BLaER1 treated with 17β-estradiol and CSF1 and Interleukin-3, amounts not matched to agents 10 nM and 100 nM (cell line): Measurements from ENCODE around the gene GCK.

Experiments
- H3K27ac ChIP-seq, 11 experiments: shearing (Covaris generic); formaldehyde crosslinking; 2 replicates each; pipeline ENCODE4 v1.8.1; 2022
- H3K27me3 ChIP-seq, 11 experiments: shearing (Covaris generic); formaldehyde crosslinking; 2 replicates each; pipeline ENCODE4 v1.8.1; 2022
- H3K36me3 ChIP-seq, 11 experiments: shearing (Covaris generic); formaldehyde crosslinking; 2 replicates each; pipeline ENCODE4 v1.8.1; 2022
- H3K4me1 ChIP-seq, 10 experiments: shearing (Covaris generic); formaldehyde crosslinking; 2 replicates each; pipeline ENCODE4 v1.8.1; 2022
- H3K4me2 ChIP-seq, 11 experiments: shearing (Covaris generic); formaldehyde crosslinking; 2 replicates each; pipeline ENCODE4 v1.8.1; 2022
- H3K4me3 ChIP-seq, 10 experiments: shearing (Covaris generic); formaldehyde crosslinking; 2 replicates each; pipeline ENCODE4 v1.8.1; 2022
- H3K9ac ChIP-seq, 11 experiments: shearing (Covaris generic); formaldehyde crosslinking; 2 replicates each; pipeline ENCODE4 v1.8.1; 2022
- H3K9me3 ChIP-seq, 11 experiments: shearing (Covaris generic); formaldehyde crosslinking; replicated peaks in 1 of 11; 2 replicates each; pipeline ENCODE4 v1.8.1; 2022
- H4K20me1 ChIP-seq, 11 experiments: shearing (Covaris generic); formaldehyde crosslinking; 2 replicates each; pipeline ENCODE4 v1.8.1; 2022
- Cebpa-rat ChIP-seq, 11 experiments: shearing (Covaris generic); IDR thresholded peaks; 2 replicates each; pipeline ENCODE4 v1.8.1; 2022

The GCK gene

DNA sequence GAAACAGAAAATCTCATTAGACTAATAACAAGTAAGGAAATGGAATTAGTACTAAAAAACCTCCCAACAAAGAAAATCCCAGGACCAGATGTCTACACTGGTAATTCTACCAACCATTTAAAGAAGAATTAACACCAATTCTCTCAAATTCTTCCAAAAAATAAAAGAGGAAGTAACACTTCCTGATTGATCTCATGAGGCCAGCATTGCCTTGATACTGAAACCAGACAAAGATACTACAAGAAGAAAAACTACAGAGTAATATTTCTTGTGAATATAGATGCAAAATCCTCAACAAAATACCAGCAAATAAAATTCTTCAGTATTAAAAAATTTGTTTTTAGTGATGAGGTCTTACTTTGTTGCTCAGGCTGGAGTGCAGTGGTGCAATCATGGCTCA is 21.3 kb downstream of the GCK start:
- no peak for TF ChIP-seq Cebpa-rat (IDR thresholded peaks at IDR 0.05)
- peak overlapping the region in 7 of 11 experiments; percentile 7 to 38 (median 20); a peak in 9 of 22 replicates for H3K4me2 ChIP-seq
- peaks cover 0 to 16% (median 11%) of the 10 kb centered on the region in 10 experiments; a peak in 11 of 20 replicates for H3K4me1 ChIP-seq
- no peak overlapping the region for H3K4me3 ChIP-seq
- H4K20me1 ChIP-seq, result no peaks in the 10 kb centered on the region
- no peaks in the 10 kb centered on the region for H3K36me3 ChIP-seq
- H3K27ac ChIP-seq, result no peak overlapping the region
- no peaks in the 10 kb centered on the region for H3K27me3 ChIP-seq
- peaks cover 5 to 38% (median 23%) of the 10 kb centered on the region in 11 experiments; a peak in 20 of 22 replicates for H3K9me3 ChIP-seq
- H3K9ac ChIP-seq, result no peak overlapping the region

GRCh38 chr7:44163591-44163990 is 25.6 kb downstream of the GCK start:
- no peak overlapping the region for H3K4me3 ChIP-seq
- H3K4me2 ChIP-seq, result no peak overlapping the region
- TF ChIP-seq Cebpa-rat (IDR thresholded peaks at IDR 0.05), result no peak
- H4K20me1 ChIP-seq, result no peaks in the 10 kb centered on the region
- H3K27ac ChIP-seq, result no peak overlapping the region
- peaks cover 5 to 23% (median 12%) of the 10 kb centered on the region in 11 experiments; a peak in 16 of 22 replicates for H3K9me3 ChIP-seq
- H3K36me3 ChIP-seq, result no peaks in the 10 kb centered on the region
- no peaks in the 10 kb centered on the region for H3K27me3 ChIP-seq
- H3K9ac ChIP-seq, result no peak overlapping the region
- peaks cover 0 to 16% (median 11%) of the 10 kb centered on the region in 10 experiments; a peak in 11 of 20 replicates for H3K4me1 ChIP-seq

GRCh38 chr7:44162785-44163395 is 26.3 kb downstream of the GCK start:
- Histone ChIP-seq H4K20me1 (no peaks in the 10 kb centered on the region), H3K27me3 (no peaks in the 10 kb centered on the region), H3K4me3 (no peak overlapping the region), H3K27ac (no peak overlapping the region), H3K4me1 (peaks cover 0 to 9% (median 4%) of the 10 kb centered on the region in 10 experiments; a peak in 11 of 20 replicates), H3K4me2 (no peak overlapping the region), H3K9me3 (peaks cover 5 to 23% (median 12%) of the 10 kb centered on the region in 11 experiments; a peak in 16 of 22 replicates), H3K9ac (no peak overlapping the region), H3K36me3 (no peaks in the 10 kb centered on the region)
- no peak for TF ChIP-seq Cebpa-rat (IDR thresholded peaks at IDR 0.05)

- no peaks in the 10 kb centered on the region for H3K27me3 ChIP-seq
- H3K4me2 ChIP-seq, result no peak overlapping the region
- H4K20me1 ChIP-seq, result no peaks in the 10 kb centered on the region
- no peak for TF ChIP-seq Cebpa-rat (IDR thresholded peaks at IDR 0.05)
- no peak overlapping the region for H3K27ac ChIP-seq
- no peak overlapping the region for H3K9ac ChIP-seq
- peaks cover 5 to 23% (median 12%) of the 10 kb centered on the region in 11 experiments; a peak in 16 of 22 replicates for H3K9me3 ChIP-seq
- H3K4me1 ChIP-seq, result peaks cover 0 to 1% (median 0%) of the 10 kb centered on the region in 10 experiments; a peak in 2 of 20 replicates
- no peaks in the 10 kb centered on the region for H3K36me3 ChIP-seq
- H3K4me3 ChIP-seq, result no peak overlapping the region
Observed at GRCh38 chr7:44162179-44162578, 27.1 kb downstream of the GCK start.

DNA sequence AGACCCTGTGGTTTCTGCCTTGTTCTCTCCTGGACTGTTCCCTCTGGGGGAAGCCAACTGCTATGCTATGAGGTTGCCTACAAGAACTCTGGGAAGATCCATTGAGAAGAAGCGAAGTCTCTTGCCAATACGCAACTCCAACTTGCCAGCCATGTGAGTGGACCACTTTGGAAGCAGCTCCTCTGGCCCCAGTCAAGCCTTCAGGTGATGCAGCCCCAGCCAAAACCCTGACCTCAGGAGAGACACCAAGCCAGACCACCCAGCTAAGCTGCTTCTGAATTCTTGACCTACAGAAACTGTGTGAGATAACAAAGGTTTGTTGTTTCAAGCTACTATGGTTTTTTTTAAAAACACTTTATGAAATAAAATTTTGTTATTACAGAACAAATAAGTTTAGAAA is 27.9 kb downstream of the GCK start:
- Histone ChIP-seq H3K4me2 (no peak overlapping the region), H3K27me3 (no peaks in the 10 kb centered on the region), H3K4me3 (no peak overlapping the region), H4K20me1 (no peaks in the 10 kb centered on the region), H3K36me3 (no peaks in the 10 kb centered on the region), H3K4me1 (no peaks in the 10 kb centered on the region), H3K9ac (no peak overlapping the region), H3K27ac (no peak overlapping the region), H3K9me3 (peaks cover 5 to 23% (median 12%) of the 10 kb centered on the region in 11 experiments; a peak in 16 of 22 replicates)
- TF ChIP-seq Cebpa-rat (IDR thresholded peaks at IDR 0.05), result no peak

GRCh38 chr7:44159824-44160630 is 29.2 kb downstream of the GCK start:
- H3K27ac ChIP-seq, result no peak overlapping the region
- peaks cover 0 to 16% (median 11%) of the 10 kb centered on the region in 11 experiments; a peak in 13 of 22 replicates for H3K9me3 ChIP-seq
- H4K20me1 ChIP-seq, result no peaks in the 10 kb centered on the region
- no peak overlapping the region for H3K9ac ChIP-seq
- no peaks in the 10 kb centered on the region for H3K27me3 ChIP-seq
- TF ChIP-seq Cebpa-rat (IDR thresholded peaks at IDR 0.05), result no peak
- H3K36me3 ChIP-seq, result no peaks in the 10 kb centered on the region
- H3K4me1 ChIP-seq, result no peaks in the 10 kb centered on the region
- H3K4me3 ChIP-seq, result no peak overlapping the region
- H3K4me2 ChIP-seq, result no peak overlapping the region

GRCh38 chr7:44158873-44159631 is 30.2 kb downstream of the GCK start:
- TF ChIP-seq Cebpa-rat (IDR thresholded peaks at IDR 0.05), result no peak
- H3K27ac ChIP-seq, result no peak overlapping the region
- H3K4me3 ChIP-seq, result no peak overlapping the region
- H3K4me2 ChIP-seq, result no peak overlapping the region
- peaks cover 0 to 10% (median 5%) of the 10 kb centered on the region in 11 experiments; a peak in 8 of 22 replicates for H3K9me3 ChIP-seq
- no peaks in the 10 kb centered on the region for H4K20me1 ChIP-seq
- no peaks in the 10 kb centered on the region for H3K36me3 ChIP-seq
- no peaks in the 10 kb centered on the region for H3K27me3 ChIP-seq
- H3K4me1 ChIP-seq, result no peaks in the 10 kb centered on the region
- no peak overlapping the region for H3K9ac ChIP-seq

GRCh38 chr7:44158096-44158872 is 31.0 kb downstream of the GCK start:
- Histone ChIP-seq H3K27me3 (no peaks in the 10 kb centered on the region), H3K9ac (no peak overlapping the region), H4K20me1 (no peaks in the 10 kb centered on the region), H3K4me2 (no peak overlapping the region), H3K4me3 (no peak overlapping the region), H3K36me3 (no peaks in the 10 kb centered on the region), H3K9me3 (0 out of 22 replicates have a peak, but pooled peaks cover 0 to 4% (median 0%) of the 10 kb centered on the region in 11 experiments), H3K4me1 (no peaks in the 10 kb centered on the region), H3K27ac (no peak overlapping the region)
- TF ChIP-seq Cebpa-rat (IDR thresholded peaks at IDR 0.05), result no peak
